Neural crest cell (in vitro differentiated cells): Measurements from ENCODE around the gene CLDN5. TPM values are rescaled to one million over a fixed set of nuclear protein-coding genes. Genes with fewer than 3 reads are reported as not detected.

Experiments used
- DNase-seq: peaks from one replicate; pipeline ENCODE4 v3.0.0; 2021; ENCODE audit warnings: low read depth, mixed read lengths, low spot score
- H3K27ac Mint-ChIP-seq: one replicate; pipeline ENCODE4 v1.8.0; 2021; ENCODE audit warnings: mild to moderate bottlenecking, mixed read lengths; ENCODE audit not compliant: unreplicated experiment
- H3K27me3 Mint-ChIP-seq: 2 replicates; pipeline ENCODE4 v1.8.0; 2021; ENCODE audit warnings: low read depth, mild to moderate bottlenecking, mixed read lengths
- H3K36me3 Mint-ChIP-seq: 2 replicates; pipeline ENCODE4 v1.8.0; 2021; ENCODE audit warnings: low read depth, mild to moderate bottlenecking, mixed read lengths
- H3K4me1 Mint-ChIP-seq: 2 replicates; pipeline ENCODE4 v1.8.0; 2021; ENCODE audit warnings: mixed read lengths
- H3K4me3 Mint-ChIP-seq: one replicate; pipeline ENCODE4 v1.8.0; 2021; ENCODE audit warnings: mild to moderate bottlenecking, mixed read lengths
- H3K9me3 Mint-ChIP-seq: 2 replicates; pipeline ENCODE4 v1.8.0; 2021; ENCODE audit warnings: mixed read lengths
- CTCF ChIP-seq: fragments of 200-600 bp; sonication (generic); conservative IDR thresholded peaks from 2 replicates; pipeline ENCODE4 v1.5.0; 2021; ENCODE audit warnings: antibody characterized with exemption, mild to moderate bottlenecking
- total RNA-seq: library from RNA; stranded (reverse); gene quantifications from 2 replicates; pipeline ENCODE4 v1.2.1, GENCODE V29; 2021

CLDN5 gene
- total RNA-seq, 1 donor from 2014 or later = 1.3 TPM

- TF ChIP-seq CTCF = no peak
- no peaks in the 10 kb centered on the region for H3K9me3 Mint-ChIP-seq
- H3K4me3 Mint-ChIP-seq = no peak overlapping the region
- H3K27me3 Mint-ChIP-seq = peaks cover 2% of the 10 kb centered on the region
- no peak for DNase-seq
- H3K27ac Mint-ChIP-seq = no peak overlapping the region
- H3K4me1 Mint-ChIP-seq = peaks cover 10% of the 10 kb centered on the region
- peaks cover 30% of the 10 kb centered on the region for H3K36me3 Mint-ChIP-seq
Observed at GRCh38 chr22:19510919-19511341, 13.3 kb downstream of the CLDN5 start.

DNA sequence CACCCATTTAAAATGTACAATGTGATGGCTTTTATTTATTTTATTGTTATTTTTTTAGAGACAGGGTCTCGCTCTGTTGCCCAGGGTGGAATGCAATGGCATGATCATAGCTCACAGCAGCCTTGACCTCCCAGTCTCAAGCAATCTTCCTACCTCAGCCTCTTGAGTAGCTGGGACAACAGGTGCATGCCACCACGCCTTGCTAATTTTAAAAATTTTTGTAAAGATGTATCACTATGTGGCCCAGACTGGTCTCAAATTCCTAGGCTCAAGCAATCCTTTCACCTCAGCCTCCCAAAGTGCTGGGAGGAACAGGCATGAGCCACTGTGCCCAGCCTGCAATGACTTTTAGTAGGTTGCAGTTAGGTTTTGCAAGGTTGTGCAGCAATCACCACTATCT lies 14.3 kb downstream of the CLDN5 start:
- Mint-ChIP-seq H3K27me3 (no peaks in the 10 kb centered on the region), H3K36me3 (peaks cover 24% of the 10 kb centered on the region), H3K4me1 (peaks cover 4% of the 10 kb centered on the region), H3K9me3 (no peaks in the 10 kb centered on the region), H3K4me3 (no peak overlapping the region), H3K27ac (no peak overlapping the region)
- DNase-seq = no peak
- no peak for TF ChIP-seq CTCF

DNA sequence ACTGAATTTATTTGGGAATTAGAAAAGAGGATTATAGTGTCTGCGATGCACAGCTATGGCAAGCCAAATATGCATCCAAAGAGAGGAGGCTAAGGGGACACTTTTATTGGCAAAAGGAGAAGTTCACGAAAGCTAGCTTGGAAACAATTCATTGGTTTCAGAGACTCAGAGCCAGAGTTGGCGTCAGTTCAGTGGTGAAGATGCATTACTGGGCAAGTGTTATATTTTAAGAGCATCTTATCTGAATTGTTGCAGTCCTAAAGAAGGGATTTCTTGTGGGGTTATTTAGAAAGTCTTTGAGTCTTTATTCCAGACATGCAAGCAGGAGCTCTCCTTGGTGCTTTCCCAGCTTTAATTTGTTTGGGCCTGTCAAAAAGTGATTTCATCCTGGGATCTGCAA lies 15.0 kb downstream of the CLDN5 start:
- no peak overlapping the region for H3K27ac Mint-ChIP-seq
- no peaks in the 10 kb centered on the region for H3K4me1 Mint-ChIP-seq
- H3K36me3 Mint-ChIP-seq = peaks cover 19% of the 10 kb centered on the region

GRCh38 chr22:19508024-19508776 lies 16.0 kb downstream of the CLDN5 start:
- Mint-ChIP-seq H3K9me3 (no peaks in the 10 kb centered on the region), H3K27ac (no peak overlapping the region), H3K27me3 (no peaks in the 10 kb centered on the region), H3K4me1 (no peaks in the 10 kb centered on the region), H3K36me3 (peaks cover 12% of the 10 kb centered on the region), H3K4me3 (no peak overlapping the region)
- TF ChIP-seq CTCF = no peak
- no peak for DNase-seq

More for the DNA sequence above, 15.0 kb downstream of the CLDN5 start:
- H3K9me3 Mint-ChIP-seq = no peaks in the 10 kb centered on the region
- DNase-seq = no peak
- no peak overlapping the region for H3K4me3 Mint-ChIP-seq
- H3K27me3 Mint-ChIP-seq = no peaks in the 10 kb centered on the region
- TF ChIP-seq CTCF = no peak

DNA sequence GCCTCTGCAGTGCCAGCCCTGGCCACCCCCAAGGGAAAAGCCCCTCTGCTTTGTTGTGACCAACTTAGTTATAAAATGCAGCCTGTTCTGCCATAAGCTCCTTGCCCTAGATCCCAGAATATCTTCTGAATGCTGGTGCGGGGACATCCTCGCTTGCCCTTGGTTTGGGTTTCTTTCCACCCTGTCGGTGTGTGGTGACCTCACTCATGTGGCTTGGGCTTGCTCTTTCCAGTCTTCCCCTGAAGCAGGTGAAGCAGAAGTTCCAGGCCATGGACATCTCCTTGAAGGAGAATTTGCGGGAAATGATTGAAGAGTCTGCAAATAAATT lies 16.7 kb downstream of the CLDN5 start:
- H3K27me3 Mint-ChIP-seq = no peaks in the 10 kb centered on the region
- DNase-seq = no peak
- TF ChIP-seq CTCF = no peak
- H3K4me3 Mint-ChIP-seq = no peak overlapping the region
- H3K9me3 Mint-ChIP-seq = no peaks in the 10 kb centered on the region
- no peaks in the 10 kb centered on the region for H3K4me1 Mint-ChIP-seq
- H3K27ac Mint-ChIP-seq = no peak overlapping the region
- peaks cover 10% of the 10 kb centered on the region for H3K36me3 Mint-ChIP-seq
